ENCODE results near the gene ADGRL3.

The ADGRL3 gene

GRCh38 chr4:61299316-61299715 lies 99.2 kb downstream of the ADGRL3 start:
- Histone ChIP-seq H3K27me3 (ENCODE audit: control insufficient read depth, insufficient read depth, low read length, poor library complexity, severe bottlenecking) (no peaks in the 10 kb centered on the region), H3K36me3 (ENCODE audit: control insufficient read depth, insufficient read depth, low read length) (no peaks in the 10 kb centered on the region), H3K27ac (ENCODE audit: insufficient read depth, low read depth, low read length, poor library complexity, severe bottlenecking) (no peak overlapping the region), H3K4me1 (ENCODE audit: control insufficient read depth, insufficient read depth, low read length) (peaks cover 13% of the 10 kb centered on the region), H3K9me3 (ENCODE audit: control insufficient read depth, low read length) (no peaks in the 10 kb centered on the region), H3K4me3 (ENCODE audit: insufficient read depth, low read depth, low read length) (no peak overlapping the region)
- WGBS, 2 experiments = 87% methylated on average over 4 of the region's 4 CpGs; no CpG with 5 or more reads in 1 of the 2 experiments

- H3K4me3 ChIP-seq (ENCODE audit: insufficient read depth, low read depth, low read length) = no peak overlapping the region
- H3K27me3 ChIP-seq (ENCODE audit: control insufficient read depth, insufficient read depth, low read length, poor library complexity, severe bottlenecking) = no peaks in the 10 kb centered on the region
- no peaks in the 10 kb centered on the region for H3K9me3 ChIP-seq (ENCODE audit: control insufficient read depth, low read length)
- no peak overlapping the region for H3K27ac ChIP-seq (ENCODE audit: insufficient read depth, low read depth, low read length, poor library complexity, severe bottlenecking)
- peaks cover 13% of the 10 kb centered on the region for H3K4me1 ChIP-seq (ENCODE audit: control insufficient read depth, insufficient read depth, low read length)
- H3K36me3 ChIP-seq (ENCODE audit: control insufficient read depth, insufficient read depth, low read length) = no peaks in the 10 kb centered on the region
- 91 to 93% methylated on average over 2 of the region's 2 CpGs for WGBS, 2 experiments
Measured at GRCh38 chr4:61300266-61300844, 100.2 kb downstream of the ADGRL3 start.

DNA sequence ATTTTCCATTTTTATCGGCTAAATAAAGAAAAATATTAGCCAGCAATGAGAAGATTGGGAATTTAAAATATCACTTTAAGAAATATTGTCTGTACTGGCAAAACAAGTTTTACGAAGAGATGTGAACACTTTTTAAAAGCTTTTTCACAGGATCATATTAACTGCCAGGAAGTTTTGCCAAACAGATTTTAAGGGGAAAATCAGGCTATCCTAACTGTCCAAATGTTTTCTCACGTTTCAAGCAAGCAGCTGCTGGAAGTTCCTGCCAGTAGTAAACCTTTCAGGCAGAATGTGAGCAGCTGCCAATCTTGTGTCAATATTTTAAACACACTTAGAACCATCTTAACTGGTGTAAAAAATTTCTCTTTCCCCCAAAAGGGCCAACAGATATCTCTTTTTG lies 101.1 kb downstream of the ADGRL3 start:
- H3K4me1 ChIP-seq (ENCODE audit: control insufficient read depth, insufficient read depth, low read length) = peaks cover 7% of the 10 kb centered on the region
- no peaks in the 10 kb centered on the region for H3K27me3 ChIP-seq (ENCODE audit: control insufficient read depth, insufficient read depth, low read length, poor library complexity, severe bottlenecking)
- 71 to 72% methylated on average over 2 of the region's 3 CpGs for WGBS, 2 experiments
- H3K9me3 ChIP-seq (ENCODE audit: control insufficient read depth, low read length) = no peaks in the 10 kb centered on the region
- H3K4me3 ChIP-seq (ENCODE audit: insufficient read depth, low read depth, low read length) = no peak overlapping the region
- no peaks in the 10 kb centered on the region for H3K36me3 ChIP-seq (ENCODE audit: control insufficient read depth, insufficient read depth, low read length)
- H3K27ac ChIP-seq (ENCODE audit: insufficient read depth, low read depth, low read length, poor library complexity, severe bottlenecking) = no peak overlapping the region

GRCh38 chr4:61308033-61308432 lies 107.9 kb downstream of the ADGRL3 start:
- 97 to 100% methylated on average over 1 to 2 of the region's 2 CpGs for WGBS, 2 experiments
- Histone ChIP-seq H3K4me1 (ENCODE audit: control insufficient read depth, insufficient read depth, low read length) (peaks cover 11% of the 10 kb centered on the region), H3K27ac (ENCODE audit: insufficient read depth, low read depth, low read length, poor library complexity, severe bottlenecking) (no peak overlapping the region), H3K4me3 (ENCODE audit: insufficient read depth, low read depth, low read length) (no peak overlapping the region), H3K36me3 (ENCODE audit: control insufficient read depth, insufficient read depth, low read length) (no peaks in the 10 kb centered on the region), H3K27me3 (ENCODE audit: control insufficient read depth, insufficient read depth, low read length, poor library complexity, severe bottlenecking) (no peaks in the 10 kb centered on the region), H3K9me3 (ENCODE audit: control insufficient read depth, low read length) (no peaks in the 10 kb centered on the region)

GRCh38 chr4:61309616-61310015 lies 109.5 kb downstream of the ADGRL3 start:
- H3K27ac ChIP-seq (ENCODE audit: insufficient read depth, low read depth, low read length, poor library complexity, severe bottlenecking) = no peak overlapping the region
- no peaks in the 10 kb centered on the region for H3K9me3 ChIP-seq (ENCODE audit: control insufficient read depth, low read length)
- H3K4me3 ChIP-seq (ENCODE audit: insufficient read depth, low read depth, low read length) = no peak overlapping the region
- 83 to 100% methylated on average over 1 of the region's 1 CpG for WGBS, 2 experiments
- no peaks in the 10 kb centered on the region for H3K27me3 ChIP-seq (ENCODE audit: control insufficient read depth, insufficient read depth, low read length, poor library complexity, severe bottlenecking)
- peaks cover 8% of the 10 kb centered on the region for H3K4me1 ChIP-seq (ENCODE audit: control insufficient read depth, insufficient read depth, low read length)
- H3K36me3 ChIP-seq (ENCODE audit: control insufficient read depth, insufficient read depth, low read length) = no peaks in the 10 kb centered on the region

DNA sequence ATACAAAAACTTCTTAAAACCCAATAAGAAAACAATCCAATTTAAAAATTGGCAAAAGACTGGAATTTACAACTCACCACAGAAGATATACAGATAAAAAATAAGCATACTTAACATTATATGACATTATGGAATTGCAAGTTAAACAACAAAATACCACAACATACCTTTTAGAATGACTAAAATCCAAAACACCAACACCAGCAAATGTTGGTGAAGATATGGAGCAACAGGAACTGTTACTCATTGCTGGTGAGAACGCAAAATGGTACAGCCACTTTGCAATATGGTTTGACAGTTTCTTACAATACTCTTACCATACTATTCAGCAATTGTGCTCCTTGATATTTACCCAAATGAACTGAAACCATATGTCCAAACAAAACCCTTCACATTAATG lies 112.4 kb downstream of the ADGRL3 start:
- peaks cover 8% of the 10 kb centered on the region for H3K4me1 ChIP-seq (ENCODE audit: control insufficient read depth, insufficient read depth, low read length)
- H3K36me3 ChIP-seq (ENCODE audit: control insufficient read depth, insufficient read depth, low read length) = no peaks in the 10 kb centered on the region
- no peaks in the 10 kb centered on the region for H3K27me3 ChIP-seq (ENCODE audit: control insufficient read depth, insufficient read depth, low read length, poor library complexity, severe bottlenecking)
- no peak overlapping the region for H3K4me3 ChIP-seq (ENCODE audit: insufficient read depth, low read depth, low read length)
- H3K27ac ChIP-seq (ENCODE audit: insufficient read depth, low read depth, low read length, poor library complexity, severe bottlenecking) = no peak overlapping the region
- 100% methylated on average over 1 of the region's 1 CpG for WGBS, 2 experiments
- H3K9me3 ChIP-seq (ENCODE audit: control insufficient read depth, low read length) = no peaks in the 10 kb centered on the region

DNA sequence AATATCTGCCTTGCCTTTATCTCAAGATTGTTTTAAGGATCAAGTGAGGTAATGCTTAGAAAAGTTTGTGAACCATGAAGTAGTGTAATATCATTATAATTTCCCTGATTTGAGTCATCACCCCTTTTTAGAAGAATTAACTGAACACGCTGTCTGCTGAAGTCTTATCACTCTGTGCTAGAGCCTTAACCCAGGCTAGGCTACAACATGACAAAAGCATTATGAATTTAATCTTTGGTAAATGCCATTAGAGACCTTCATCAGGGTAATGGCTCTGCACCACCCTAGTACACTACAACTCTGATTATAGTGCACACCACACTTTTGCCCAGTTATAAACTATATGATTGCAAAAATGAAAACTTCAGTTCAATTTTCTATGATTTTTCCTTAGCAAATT lies 118.3 kb downstream of the ADGRL3 start:
- H3K4me3 ChIP-seq (ENCODE audit: insufficient read depth, low read depth, low read length) = no peak overlapping the region
- H3K27ac ChIP-seq (ENCODE audit: insufficient read depth, low read depth, low read length, poor library complexity, severe bottlenecking) = no peak overlapping the region
- H3K9me3 ChIP-seq (ENCODE audit: control insufficient read depth, low read length) = no peaks in the 10 kb centered on the region
- 92 to 100% methylated on average over 1 of the region's 1 CpG for WGBS, 2 experiments
- no peaks in the 10 kb centered on the region for H3K36me3 ChIP-seq (ENCODE audit: control insufficient read depth, insufficient read depth, low read length)
- H3K27me3 ChIP-seq (ENCODE audit: control insufficient read depth, insufficient read depth, low read length, poor library complexity, severe bottlenecking) = no peaks in the 10 kb centered on the region
- no peaks in the 10 kb centered on the region for H3K4me1 ChIP-seq (ENCODE audit: control insufficient read depth, insufficient read depth, low read length)

DNA sequence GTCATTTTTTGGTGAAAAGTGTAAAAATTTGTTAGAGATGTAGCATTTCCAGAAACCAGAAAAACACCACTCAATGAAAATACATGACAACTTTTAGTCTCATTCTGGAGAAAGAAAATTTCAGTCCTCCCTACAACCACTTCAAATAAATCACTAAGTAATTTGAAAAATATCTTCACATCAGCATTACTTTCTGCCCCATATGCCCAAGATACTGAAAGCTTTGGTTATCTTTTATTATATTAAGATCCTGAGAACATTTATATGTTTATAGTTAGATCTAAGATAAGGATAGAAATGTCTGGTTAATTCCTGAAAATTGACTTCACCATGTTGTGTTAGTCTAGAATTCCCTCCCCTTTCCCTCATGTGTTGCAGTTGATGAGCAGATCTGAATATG lies 119.0 kb downstream of the ADGRL3 start:
- no peaks in the 10 kb centered on the region for H3K9me3 ChIP-seq (ENCODE audit: control insufficient read depth, low read length)
- no peaks in the 10 kb centered on the region for H3K27me3 ChIP-seq (ENCODE audit: control insufficient read depth, insufficient read depth, low read length, poor library complexity, severe bottlenecking)
- H3K4me1 ChIP-seq (ENCODE audit: control insufficient read depth, insufficient read depth, low read length) = no peaks in the 10 kb centered on the region
- no peak overlapping the region for H3K4me3 ChIP-seq (ENCODE audit: insufficient read depth, low read depth, low read length)
- no peak overlapping the region for H3K27ac ChIP-seq (ENCODE audit: insufficient read depth, low read depth, low read length, poor library complexity, severe bottlenecking)
- no peaks in the 10 kb centered on the region for H3K36me3 ChIP-seq (ENCODE audit: control insufficient read depth, insufficient read depth, low read length)

GRCh38 chr4:61320154-61320553 lies 120.0 kb downstream of the ADGRL3 start:
- Histone ChIP-seq H3K36me3 (ENCODE audit: control insufficient read depth, insufficient read depth, low read length) (no peaks in the 10 kb centered on the region), H3K4me3 (ENCODE audit: insufficient read depth, low read depth, low read length) (no peak overlapping the region), H3K9me3 (ENCODE audit: control insufficient read depth, low read length) (no peaks in the 10 kb centered on the region), H3K27me3 (ENCODE audit: control insufficient read depth, insufficient read depth, low read length, poor library complexity, severe bottlenecking) (no peaks in the 10 kb centered on the region), H3K27ac (ENCODE audit: insufficient read depth, low read depth, low read length, poor library complexity, severe bottlenecking) (no peak overlapping the region), H3K4me1 (ENCODE audit: control insufficient read depth, insufficient read depth, low read length) (no peaks in the 10 kb centered on the region)
- WGBS, 2 experiments = no CpG with 5 or more reads among the region's 1 CpG

GRCh38 chr4:61320631-61321030 lies 120.5 kb downstream of the ADGRL3 start:
- Histone ChIP-seq H3K4me1 (ENCODE audit: control insufficient read depth, insufficient read depth, low read length) (no peaks in the 10 kb centered on the region), H3K27me3 (ENCODE audit: control insufficient read depth, insufficient read depth, low read length, poor library complexity, severe bottlenecking) (no peaks in the 10 kb centered on the region), H3K27ac (ENCODE audit: insufficient read depth, low read depth, low read length, poor library complexity, severe bottlenecking) (no peak overlapping the region), H3K4me3 (ENCODE audit: insufficient read depth, low read depth, low read length) (no peak overlapping the region), H3K36me3 (ENCODE audit: control insufficient read depth, insufficient read depth, low read length) (no peaks in the 10 kb centered on the region), H3K9me3 (ENCODE audit: control insufficient read depth, low read length) (no peaks in the 10 kb centered on the region)
- WGBS, 2 experiments = 75 to 92% methylated on average over 1 of the region's 1 CpG

DNA sequence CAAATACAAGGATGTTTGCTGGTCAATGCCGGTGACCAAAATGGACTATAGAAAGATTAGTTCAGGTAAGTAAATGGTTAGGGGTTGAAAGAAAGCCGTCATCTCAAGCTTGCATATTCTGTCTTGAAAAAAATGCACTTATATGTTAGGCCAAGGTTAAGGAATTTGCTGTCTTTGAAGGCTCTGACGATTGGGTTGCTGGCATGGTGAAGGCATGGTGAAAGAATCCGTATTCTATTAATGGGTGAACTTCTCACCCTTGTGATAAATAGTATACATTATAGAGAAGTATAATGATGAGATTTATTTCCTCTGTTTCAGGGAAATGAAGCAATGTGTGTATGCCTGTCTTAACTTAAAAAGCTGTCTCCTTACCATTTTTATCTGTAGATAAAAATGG lies 132.6 kb downstream of the ADGRL3 start:
- H3K27me3 ChIP-seq (ENCODE audit: control insufficient read depth, insufficient read depth, low read length, poor library complexity, severe bottlenecking) = no peaks in the 10 kb centered on the region
- H3K4me3 ChIP-seq (ENCODE audit: insufficient read depth, low read depth, low read length) = no peak overlapping the region
- H3K27ac ChIP-seq (ENCODE audit: insufficient read depth, low read depth, low read length, poor library complexity, severe bottlenecking) = no peak overlapping the region
- WGBS, 2 experiments = 75 to 82% methylated on average over 3 to 4 of the region's 4 CpGs
- no peaks in the 10 kb centered on the region for H3K36me3 ChIP-seq (ENCODE audit: control insufficient read depth, insufficient read depth, low read length)
- peaks cover 17% of the 10 kb centered on the region for H3K4me1 ChIP-seq (ENCODE audit: control insufficient read depth, insufficient read depth, low read length)
- no peaks in the 10 kb centered on the region for H3K9me3 ChIP-seq (ENCODE audit: control insufficient read depth, low read length)
